ENCODE data around the gene SLC2A4RG.
"Not testable (repeated sequence)": the region's sequence is repeated elsewhere in the genome, so short reads cannot be mapped to it uniquely, and the experiment has no call there.

SLC2A4RG gene

DNA sequence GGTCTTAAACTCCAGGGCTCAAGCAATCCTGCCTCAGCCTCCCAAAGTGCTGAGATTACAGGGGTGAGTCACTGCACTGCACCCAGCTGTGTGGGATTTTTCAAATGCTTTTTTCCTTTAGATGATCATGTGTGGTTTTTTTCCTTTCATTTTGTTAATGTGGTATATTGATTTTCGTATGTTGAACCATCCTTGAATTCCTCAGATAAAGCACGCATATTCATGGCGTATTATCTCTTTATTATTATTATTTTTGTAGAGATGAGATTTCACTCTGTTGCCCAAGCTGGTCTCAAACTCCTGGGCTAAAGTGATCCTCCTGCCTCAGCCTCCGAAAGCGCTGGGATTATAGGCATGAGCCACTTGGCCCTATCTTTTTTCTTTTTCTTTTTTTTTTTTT, 24.7 kb upstream of the SLC2A4RG start:
- no peak for DNase-seq (ENCODE audit: low spot score)

DNA sequence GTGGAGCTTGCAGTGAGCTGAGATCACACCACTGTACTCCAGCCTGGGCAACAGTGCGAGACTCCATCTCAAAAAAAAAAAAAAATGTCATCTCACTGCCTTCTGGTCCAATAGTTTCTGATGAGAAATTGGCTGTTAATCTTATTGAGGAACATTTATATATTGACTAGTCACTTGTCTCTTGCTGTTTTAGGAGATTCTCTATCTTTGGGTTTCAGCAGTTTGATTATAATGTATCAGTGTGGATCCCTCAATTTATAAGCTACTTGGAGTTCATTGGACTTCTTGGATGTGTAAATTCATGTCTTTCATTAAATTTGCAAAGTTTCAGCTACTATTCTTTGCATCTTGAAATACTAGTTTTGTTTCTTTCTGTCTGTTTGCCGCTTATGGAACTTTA, 20.6 kb upstream of the SLC2A4RG start:
- no peak for DNase-seq (ENCODE audit: low spot score)

DNA sequence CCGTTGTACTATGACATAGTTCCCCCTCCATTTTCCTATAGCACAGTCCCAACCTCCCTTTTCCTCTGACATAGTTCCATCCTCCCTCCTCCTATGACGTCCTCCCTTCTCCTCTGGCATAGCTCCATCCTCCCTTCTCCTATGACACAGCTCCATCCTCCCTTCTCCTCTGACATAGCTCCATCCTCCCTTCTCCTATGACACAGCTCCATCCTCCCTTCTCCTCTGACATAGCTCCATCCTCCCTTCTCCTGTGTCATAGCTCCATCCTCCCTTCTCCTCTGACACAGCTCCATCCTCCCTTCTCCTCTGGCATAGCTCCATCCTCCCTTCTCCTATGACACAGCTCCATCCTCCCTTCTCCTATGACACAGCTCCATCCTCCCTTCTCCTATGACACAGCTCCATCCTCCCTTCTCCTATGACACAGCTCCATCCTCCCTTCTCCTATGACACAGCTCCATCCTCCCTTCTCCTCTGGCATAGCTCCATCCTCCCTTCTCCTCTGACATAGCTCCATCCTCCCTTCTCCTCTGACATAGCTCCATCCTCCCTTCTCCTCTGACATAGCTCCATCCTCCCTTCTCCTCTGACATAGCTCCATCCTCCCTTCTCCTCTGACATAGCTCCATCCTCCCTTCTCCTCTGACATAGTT, 16.5 kb upstream of the SLC2A4RG start:
- not testable (repeated sequence) for DNase-seq (ENCODE audit: low spot score)

DNA sequence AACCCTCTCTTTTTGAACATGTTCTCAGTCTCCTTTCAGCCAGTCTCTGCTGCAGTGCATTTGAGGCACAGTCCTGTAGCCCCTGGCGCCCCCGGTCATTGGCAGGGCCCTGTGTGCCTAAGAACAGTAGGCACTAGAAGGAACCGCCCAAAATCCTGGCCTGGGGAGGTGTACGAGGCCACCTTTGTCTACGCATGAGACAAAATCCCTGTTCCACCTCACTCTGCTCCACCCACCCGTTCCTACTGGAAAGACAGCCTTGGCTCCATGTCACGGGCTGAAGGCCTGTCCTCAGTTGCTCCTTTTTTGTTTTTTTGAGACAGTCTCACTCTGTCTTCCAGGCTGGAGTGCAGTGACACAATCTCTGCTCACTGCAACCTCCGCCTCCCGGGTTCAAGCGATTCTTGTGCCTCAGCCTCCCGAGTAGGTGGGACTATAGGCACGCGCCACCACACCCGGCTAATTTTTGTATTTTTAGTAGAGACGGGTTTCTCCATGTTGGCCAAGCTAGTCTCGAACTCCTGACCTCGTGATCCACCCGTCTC, 9.3 kb upstream of the SLC2A4RG start:
- not testable (repeated sequence) for DNase-seq (ENCODE audit: low spot score)

DNA sequence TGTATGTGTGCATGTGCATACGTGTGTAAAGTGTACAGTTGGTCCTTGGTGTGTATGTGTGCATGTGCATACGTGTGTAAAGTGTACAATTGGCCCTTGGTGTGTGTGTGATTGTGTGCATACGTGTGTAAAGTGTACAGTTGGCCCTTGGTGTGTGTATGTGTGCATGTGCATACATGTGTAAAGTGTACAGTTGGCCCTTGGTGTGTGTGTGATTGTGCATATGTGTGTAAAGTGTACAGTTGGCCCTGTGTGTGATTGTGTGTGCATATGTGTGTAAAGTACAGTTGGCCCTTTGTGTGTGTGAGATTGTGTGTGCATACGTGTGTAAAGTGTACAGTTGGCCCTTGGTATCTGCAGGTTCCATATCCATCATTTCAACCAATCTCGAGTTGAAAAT, 8.2 kb upstream of the SLC2A4RG start:
- no peak for DNase-seq (ENCODE audit: low spot score)

DNA sequence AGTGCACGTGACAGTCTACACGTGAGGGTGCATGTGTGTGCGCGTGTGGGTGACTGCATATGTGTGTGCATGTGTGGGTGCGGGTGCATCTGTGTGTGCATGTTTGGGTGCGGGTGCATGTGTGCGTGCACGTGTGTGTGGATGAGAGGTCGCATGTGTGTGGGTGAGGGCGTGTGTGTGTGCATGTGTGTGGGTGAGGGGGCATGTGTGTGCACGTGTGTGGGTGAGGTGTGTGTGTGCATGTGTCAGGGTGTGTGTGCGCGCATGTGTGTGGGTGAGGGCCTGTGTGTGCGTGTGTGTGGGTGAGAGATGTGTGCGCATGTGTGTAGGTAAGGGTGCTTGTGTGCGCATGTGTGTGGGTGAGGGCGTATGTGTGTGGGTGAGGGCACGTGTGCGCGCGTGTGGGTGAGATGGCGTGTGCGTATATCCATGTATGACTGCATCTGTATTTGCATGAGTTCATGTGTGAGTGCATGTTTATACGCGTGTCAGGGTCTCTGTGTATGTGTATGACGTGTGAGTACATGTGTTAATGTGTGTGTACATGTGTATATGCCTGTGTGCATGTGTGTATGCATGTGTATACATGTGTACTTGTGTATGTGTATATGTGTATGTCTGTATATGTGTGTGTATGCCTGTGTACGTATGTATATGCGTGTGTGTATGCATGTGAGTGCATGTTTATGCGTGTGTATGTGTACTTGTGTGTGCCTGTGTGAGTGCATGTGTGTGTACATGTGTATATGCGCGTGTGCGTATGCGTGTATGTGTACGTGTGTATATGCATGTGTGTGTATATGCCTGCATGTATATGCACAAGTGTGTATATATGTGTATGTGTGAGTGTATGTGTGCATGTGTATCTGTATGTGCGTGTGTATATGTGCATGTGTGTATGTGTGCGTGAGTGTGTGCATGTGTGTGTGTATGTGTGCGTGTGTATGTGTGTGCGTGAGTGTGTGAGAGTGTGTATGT, 7.2 kb upstream of the SLC2A4RG start:
- no peak for DNase-seq (ENCODE audit: low spot score)

DNA sequence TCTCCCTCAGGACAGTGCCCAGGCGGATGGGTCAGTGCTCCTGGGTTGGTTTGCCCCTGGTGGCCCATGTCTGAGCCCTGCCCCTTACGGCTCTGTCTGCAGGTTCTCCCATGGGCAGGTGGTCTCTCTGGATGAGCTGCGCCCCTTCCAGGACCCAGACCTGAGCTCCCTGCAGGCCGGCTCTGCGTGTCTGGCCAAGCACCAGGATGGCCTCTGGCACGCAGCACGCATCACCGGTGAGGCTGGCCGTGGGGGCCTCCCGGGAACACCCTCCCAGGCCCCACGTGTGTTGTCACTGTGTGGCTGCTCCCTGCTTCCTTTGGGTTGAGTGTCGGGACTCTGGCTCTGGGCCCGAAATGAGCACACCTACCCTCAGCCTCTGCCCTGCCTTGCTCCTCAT, 6.5 kb upstream of the SLC2A4RG start:
- no peak for DNase-seq (ENCODE audit: low spot score)

DNA sequence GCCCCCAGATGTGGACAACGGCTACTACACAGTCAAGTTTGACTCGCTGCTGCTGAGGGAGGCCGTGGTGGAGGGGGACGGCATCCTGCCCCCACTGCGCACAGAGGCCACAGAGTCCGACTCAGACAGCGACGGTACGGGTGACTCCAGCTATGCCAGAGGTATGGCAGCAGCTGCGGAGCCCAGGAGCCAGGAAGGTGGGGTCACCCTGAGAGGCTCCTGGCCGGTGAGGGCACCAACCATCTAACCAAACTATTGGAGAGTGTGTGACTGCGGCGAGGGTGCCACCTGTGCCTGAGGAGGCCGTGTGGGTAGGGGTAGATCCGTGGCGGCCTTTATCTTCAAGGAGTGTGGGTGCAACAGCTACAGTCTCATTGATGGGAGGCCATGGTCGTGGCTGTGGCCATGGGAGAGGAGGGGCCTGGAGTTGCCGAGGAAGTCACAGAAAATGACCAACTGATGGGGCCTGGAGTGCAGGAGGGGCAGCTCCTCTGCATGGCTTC, 5.9 kb upstream of the SLC2A4RG start:
- DNase-seq (ENCODE audit: low spot score): no peak

DNA sequence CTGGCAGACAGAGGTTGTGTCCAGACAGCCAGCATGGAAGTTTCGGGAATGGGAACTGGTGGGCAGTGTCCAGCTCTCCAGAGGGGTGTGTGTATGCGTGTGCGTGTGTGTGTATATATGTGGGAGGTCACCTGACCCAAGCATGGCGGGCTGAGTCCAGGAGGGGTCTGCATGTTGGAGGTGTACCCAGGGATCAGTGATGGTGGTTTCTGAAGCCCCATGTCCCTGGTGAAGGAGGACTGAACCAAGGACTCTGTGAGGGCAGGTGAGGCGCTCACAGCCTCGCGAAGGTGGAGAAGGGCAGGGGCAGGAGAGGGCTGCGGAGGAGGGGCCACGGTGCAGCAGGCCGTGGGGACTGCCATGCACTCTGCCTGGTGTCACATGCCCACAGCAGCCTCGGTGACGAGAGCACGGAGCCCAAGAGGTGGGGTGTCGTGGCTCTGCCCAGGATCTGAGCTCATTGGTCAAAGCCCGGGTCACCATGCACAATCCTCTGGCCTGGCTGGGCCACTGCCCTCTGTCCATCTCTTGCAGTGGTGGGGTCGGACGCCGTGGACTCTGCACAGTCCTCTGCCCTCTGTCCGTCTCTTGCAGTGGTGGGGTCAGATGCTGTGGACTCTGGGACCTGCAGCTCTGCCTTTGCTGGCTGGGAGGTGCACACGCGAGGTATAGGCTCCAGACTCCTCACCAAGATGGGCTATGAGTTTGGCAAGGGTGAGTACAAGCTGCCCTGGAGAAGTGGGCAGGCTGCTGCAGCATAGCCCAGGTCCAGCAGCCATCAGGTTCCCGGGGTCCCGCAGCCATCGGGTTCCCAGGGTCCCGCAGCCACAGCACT, 5.2 kb upstream of the SLC2A4RG start:
- no peak for DNase-seq (ENCODE audit: low spot score)

DNA sequence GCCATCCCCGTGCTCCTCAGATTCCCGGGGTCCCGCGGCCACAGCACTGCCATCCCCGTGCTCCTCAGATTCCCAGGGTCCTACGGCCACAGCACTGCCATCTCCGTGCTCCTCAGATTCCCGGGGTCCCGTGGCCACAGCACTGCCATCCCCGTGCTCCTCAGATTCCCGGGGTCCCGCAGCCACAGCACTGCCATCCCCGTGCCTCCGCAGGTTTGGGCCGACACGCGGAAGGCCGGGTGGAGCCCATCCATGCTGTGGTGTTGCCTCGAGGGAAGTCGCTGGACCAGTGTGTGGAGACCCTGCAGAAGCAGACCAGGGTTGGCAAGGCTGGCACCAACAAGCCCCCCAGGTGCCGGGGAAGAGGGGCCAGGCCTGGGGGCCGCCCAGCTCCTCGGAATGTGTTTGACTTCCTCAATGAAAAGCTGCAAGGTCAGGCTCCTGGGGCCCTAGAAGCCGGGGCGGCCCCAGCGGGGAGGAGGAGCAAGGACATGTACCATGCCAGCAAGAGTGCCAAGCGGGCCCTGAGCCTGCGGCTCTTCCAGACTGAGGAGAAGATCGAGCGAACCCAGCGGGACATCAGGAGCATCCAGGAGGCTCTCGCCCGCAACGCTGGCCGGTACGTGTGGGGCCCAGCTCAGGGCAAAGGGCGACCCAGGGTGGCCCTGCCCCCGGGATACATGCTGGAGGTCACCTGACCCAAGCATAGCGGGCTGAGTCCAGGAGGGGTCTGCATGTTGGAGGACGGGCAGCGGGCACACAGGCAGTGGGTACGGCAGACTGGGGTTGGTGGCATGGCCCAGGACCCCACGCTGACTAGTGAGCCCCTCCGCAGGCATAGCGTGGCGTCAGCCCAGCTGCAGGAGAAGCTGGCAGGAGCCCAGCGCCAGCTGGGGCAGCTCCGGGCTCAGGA, 4.4 kb upstream of the SLC2A4RG start:
- peak; percentile 29 for DNase-seq (ENCODE audit: low spot score)

DNA sequence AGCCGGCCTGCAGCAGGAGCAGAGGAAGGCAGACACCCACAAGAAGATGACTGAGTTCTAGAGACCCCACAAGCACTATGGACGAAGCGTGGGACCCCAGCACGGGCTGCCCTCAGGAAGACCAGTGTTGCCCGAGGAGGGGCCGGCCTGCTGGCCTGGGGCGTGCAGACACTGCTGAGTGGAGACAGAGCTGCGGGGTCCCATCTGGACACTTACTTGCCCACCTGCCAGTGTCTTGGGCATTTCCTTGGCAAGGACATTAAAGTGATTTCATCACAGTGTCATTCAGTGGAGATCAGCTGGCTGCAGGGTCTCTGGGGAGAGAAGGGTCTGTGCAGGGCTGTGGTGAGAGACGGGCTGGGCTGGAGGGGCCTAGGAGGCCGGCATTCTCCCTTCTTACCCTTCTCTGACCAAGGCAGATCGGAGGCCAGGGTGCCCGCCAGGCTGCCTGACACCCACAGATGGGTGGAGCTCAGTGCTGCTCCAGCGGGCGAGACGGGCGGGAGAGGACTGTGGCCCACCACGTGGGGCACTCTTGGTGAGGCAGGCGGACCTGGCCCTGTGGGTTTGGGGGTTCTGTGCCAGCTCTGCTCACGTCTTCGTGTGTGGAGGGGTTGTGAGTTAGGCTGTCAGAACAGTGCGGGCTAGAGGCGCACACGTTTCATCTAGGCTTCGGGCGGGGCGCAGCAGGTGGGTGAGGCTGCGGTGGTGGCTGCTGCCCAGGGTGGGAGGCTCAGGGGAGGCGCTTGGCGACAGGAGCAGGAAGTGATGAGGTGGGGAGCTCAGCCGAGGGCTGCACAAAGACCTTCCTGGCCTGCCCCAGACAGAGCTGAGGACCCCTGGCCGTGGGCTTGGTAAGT, 3.5 kb upstream of the SLC2A4RG start, which contains the start of gene LIME1:
Gene LIME1 (plus strand): TSS at position 806 of the 860 bp plus-strand sequence. CDS start 886 bp downstream, outside the sequence.
- no peak for DNase-seq (ENCODE audit: low spot score)

DNA sequence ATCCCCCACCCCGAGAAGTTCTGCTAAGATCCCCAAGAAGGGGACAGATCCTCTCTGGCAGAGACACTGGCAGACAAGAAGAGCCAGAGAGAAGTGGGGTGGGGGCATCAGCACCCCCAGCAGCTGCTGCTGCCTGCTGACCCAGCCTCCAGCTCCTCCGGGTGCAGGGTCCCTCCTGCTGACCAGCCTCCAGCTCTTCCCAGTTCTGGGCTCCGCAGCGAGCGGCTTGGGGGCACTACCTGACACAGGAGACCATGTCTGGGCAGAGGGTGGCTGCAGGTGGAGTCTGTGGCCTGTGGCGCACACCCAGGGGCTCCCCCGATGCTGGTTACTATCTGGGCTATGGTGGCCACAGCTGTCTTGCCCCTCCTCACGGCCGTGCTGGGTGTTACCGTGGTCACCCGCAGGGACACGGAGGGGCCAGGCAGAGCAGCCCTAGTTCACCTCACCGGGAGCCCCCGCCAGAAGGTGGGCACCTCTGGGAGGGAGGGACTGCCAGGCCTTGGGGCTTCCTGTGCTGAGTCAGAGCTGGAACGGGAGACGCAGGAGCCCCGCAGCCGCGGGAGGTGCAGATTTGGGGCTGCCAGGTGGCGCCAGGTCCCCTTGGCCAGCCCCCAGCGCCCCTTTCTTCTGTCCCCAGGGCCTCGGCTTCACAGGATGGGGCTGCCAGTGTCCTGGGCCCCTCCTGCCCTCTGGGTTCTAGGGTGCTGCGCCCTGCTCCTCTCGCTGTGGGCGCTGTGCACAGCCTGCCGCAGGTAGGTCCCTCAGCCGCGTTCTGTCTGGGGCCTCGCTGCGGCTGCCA, 2.5 kb upstream of the SLC2A4RG start:
- no peak for DNase-seq (ENCODE audit: low spot score)

DNA sequence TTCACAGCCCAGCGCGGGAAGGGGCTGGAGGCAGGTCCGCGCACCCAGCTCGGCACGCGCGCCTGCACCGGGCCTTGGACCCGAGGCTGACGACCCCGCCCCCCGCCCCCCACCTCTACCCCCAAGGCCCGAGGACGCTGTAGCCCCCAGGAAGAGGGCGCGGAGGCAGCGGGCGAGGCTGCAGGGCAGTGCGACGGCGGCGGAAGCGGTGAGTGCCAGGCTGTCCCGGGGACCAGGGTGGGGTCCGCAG, 2.0 kb upstream of the SLC2A4RG start:
- no peak for DNase-seq (ENCODE audit: low spot score)

DNA sequence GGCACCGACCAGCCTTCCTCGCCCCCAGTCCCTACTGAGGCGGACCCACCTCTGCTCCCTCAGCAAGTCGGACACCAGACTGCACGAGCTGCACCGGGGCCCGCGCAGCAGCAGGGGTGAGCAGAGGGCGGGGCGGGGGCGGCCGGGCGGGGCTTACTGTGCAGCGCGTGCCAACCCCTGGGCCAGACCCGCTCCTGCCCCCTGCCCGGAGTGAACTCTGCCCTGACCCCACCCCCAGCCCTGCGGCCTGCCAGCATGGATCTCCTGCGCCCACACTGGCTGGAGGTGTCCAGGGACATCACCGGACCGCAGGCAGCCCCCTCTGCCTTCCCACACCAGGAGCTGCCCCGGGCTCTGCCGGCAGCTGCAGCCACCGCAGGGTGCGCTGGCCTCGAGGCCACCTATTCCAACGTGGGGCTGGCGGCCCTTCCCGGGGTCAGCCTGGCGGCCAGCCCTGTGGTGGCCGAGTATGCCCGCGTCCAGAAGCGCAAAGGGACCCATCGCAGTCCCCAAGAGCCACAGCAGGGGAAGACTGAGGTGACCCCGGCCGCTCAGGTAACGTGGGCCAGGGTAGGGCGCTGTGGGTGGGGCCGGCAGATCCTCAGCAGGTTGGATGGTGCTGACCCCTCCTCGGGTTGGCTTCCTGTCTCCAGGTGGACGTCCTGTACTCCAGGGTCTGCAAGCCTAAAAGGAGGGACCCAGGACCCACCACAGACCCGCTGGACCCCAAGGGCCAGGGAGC, 1.5 kb upstream of the SLC2A4RG start:
- DNase-seq (ENCODE audit: low spot score): no peak

DNA sequence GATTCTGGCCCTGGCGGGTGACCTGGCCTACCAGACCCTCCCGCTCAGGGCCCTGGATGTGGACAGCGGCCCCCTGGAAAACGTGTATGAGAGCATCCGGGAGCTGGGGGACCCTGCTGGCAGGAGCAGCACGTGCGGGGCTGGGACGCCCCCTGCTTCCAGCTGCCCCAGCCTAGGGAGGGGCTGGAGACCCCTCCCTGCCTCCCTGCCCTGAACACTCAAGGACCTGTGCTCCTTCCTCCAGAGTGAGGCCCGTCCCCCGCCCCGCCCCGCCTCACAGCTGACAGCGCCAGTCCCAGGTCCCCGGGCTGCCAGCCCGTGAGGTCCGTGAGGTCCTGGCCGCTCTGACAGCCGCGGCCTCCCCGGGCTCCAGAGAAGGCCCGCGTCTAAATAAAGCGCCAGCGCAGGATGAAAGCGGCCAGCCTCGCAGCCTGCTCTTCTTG, 868 bp upstream of the SLC2A4RG start:
- peak; percentile 39 for DNase-seq (ENCODE audit: low spot score)

DNA sequence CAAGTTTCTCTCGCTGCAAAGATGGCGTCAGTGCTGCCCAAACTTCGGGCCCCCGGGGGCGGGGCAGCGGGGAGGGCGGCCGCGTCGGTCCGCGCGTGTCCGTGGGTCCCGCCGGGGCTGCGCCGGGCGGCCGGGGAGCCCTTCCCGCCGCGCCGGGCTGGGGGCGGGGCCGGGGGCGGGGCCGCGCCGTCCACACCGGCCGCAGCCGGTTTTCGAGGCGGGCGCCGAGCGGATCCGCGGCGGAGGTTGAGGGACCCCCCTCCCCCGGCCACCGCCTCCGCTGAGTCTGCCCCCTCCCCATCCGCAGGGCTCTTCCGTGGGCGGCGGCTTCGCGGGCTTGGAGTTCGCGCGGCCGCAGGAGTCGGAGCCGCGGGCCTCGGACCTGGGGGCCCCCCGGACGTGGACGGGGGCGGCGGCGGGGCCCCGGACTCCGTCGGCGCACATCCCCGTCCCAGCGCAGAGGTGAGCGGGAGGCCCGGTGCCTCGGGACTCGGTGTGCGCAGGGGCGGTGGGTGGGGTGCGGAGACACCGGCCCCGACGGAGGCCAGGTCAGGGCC, 572 bp downstream of the SLC2A4RG start:
- no peak for DNase-seq (ENCODE audit: low spot score)

DNA sequence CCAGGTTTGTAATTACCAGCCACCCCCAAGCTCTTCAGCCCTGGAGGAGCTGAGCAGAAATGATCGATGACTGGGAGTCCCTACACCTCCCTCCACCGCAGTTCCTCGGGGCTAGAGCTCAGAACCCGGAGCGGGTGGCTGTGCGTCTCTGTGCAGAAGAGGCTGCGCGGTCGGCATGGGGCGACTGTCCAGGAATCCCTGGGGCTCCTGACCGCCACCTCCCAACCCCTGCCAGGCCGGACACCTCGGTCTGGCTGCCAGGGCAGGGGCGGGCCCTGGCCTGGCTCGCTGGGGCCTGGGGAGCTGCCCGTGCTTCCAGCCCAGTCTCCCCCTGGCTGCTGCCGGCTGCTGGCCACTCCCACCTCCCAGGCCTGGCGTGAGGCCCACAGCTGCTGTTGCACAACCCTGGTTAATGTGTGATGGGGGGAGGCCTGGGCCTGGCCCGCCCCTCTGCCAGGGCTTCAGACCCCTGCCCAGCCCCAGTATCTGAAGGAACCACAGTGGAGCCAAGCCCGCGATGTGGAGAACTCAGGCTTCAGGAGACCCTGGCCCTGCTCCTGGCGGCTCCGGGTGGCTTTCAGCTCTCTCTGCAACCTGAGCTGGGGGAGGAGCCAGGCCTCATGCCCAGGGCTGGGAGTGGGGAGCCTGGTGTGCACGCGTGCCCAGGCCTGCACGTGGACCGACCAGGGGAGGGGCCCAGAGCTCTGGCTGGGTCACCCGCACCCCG, 1.2 kb downstream of the SLC2A4RG start:
- peak; percentile 84 for DNase-seq (ENCODE audit: low spot score)

DNA sequence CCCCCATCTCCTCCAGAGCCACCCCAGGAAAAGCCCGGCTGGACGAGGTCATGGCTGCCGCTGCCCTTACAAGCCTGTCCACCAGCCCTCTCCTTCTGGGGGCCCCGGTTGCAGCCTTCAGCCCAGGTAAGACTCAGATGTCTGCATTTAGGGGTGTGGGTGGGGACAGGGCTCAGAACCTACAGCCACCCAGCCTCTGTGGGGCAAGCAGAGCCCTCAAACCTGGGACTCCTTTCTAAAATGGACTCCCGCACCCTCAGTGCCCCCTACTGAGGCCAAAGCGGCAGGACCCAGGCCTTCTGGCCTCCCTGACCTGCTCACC, 1.7 kb downstream of the SLC2A4RG start:
- no peak for DNase-seq (ENCODE audit: low spot score)

Measured in Ammon's horn (tissue), 1 donor.